CD4-positive, alpha-beta T cell treated with Interleukin-10 for 1 hour (primary cell): ENCODE measurements around the gene SERGEF.
"Not testable (repeated sequence)": the region's sequence is repeated elsewhere in the genome, so short reads cannot be mapped to it uniquely, and the experiment has no call there.

Experiments used
- DNase-seq: peaks from one replicate; pipeline ENCODE4 v3.0.0-alpha.2; 2020

Gene SERGEF

GRCh38 chr11:18000128-18000527, 12.7 kb downstream of the SERGEF start:
- not testable (repeated sequence) for DNase-seq

GRCh38 chr11:17992916-17993315, 19.9 kb downstream of the SERGEF start:
- DNase-seq, result no peak

DNA sequence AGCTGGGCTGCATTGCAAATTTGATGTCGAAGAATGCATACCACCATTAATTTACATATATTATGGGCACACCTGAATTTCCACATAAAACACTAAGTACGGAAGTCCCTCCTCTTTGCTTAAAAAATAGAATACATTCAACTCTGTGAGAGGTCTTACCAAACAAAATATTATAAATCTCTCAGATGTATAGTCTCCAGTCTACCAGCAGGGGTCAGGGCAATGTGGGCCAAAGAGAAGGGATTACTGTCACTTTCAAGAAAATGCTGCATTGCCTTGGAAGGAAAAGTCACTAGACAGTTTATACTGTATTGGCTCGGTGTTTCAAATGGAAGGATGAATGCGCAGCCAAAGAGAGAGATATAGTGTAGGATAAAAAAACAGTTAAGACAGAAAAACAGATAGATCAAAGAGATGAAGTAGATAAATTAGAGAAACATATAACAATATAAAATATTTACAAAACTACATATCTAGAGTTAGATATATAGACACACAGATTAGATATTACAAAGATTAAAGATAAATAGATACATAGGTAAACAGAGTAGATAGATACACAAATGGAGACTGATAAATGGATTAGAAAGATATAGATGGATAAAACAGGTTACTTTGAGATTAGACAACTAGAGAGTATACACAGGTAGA, 20.9 kb downstream of the SERGEF start:
- peak; percentile 63 for DNase-seq

DNA sequence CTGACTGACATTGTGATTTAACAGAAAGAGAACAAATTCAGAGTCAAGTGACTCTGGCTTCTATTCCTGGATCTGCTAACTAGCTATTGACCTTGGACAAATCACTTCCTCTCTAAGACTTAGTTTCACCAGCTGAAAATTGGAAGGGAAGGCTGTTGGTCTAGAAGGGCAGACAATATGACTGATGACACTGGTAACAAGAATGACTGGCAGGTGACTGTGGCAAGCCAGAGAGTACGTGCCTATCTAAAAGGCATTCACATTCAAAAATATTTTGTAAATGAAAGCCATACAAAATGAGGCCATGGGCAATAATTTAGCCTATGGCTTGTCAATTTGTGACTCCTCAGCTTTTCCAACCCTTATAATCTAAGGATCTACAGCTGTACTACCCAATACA, 23.5 kb downstream of the SERGEF start:
- DNase-seq, result no peak

DNA sequence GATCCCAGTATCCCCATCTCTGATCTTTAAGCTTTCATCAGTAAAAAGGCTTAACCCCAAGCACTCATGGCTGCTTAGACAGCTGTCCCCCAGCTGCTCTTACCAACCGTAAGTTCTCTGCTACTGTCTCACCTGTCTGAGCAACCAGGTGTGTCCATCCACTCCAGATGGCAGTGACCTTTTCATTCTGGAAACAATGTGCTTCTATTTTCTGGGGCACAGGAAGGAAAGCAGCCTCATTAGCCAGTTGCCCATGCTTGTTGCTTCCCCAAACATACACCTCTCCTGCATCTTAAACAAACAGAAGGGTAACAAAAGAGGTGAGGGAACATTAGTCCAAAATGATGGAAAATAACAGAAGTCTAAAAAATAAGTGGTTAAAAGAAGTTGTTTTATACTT, 24.4 kb downstream of the SERGEF start:
- no peak for DNase-seq

DNA sequence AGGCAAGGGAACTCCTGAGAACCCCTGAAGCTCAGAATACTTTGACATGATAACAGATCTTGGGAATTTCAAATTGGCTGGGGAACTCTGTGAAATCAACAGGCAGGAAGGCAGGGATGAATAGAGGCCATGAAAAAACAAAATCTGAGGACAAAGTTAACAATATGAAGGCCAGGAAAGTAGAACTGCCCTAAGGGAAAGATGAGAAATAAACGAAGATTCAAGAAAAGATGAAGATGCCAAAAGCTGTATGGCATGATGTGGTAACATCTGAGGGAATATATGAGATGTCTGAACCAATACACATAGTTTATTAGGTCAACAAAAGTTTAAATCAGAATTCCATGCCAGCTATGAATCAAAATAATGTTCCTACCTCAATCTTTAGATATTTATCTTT, 25.0 kb downstream of the SERGEF start:
- DNase-seq, result no peak

DNA sequence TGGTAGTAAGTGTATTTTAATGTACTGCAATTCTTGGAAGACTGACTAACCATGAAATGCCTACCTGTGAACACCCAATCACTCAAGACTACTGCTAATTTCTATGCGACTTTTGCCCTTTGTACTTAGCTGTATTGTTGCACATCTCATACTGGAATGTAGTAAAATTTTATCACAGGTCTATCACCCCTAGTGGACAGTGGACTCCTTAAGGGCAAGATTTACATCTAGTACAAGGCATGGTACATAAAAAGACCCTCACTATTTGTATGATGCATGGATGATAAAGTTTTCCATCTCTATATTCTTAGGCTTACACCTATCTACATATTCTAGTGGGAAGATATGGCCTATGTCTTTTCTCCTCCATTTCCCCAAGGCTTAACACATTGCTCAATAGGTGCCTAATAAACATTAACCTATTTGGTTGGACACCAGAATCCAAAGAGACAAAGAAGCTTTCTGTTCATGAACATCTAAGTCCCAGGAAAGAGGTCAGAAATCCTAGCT, 26.1 kb downstream of the SERGEF start:
- DNase-seq, result no peak

- DNase-seq, result no peak
Measured at GRCh38 chr11:17986007-17986710, 26.7 kb downstream of the SERGEF start.

GRCh38 chr11:17985517-17985916, 27.3 kb downstream of the SERGEF start:
- no peak for DNase-seq

DNA sequence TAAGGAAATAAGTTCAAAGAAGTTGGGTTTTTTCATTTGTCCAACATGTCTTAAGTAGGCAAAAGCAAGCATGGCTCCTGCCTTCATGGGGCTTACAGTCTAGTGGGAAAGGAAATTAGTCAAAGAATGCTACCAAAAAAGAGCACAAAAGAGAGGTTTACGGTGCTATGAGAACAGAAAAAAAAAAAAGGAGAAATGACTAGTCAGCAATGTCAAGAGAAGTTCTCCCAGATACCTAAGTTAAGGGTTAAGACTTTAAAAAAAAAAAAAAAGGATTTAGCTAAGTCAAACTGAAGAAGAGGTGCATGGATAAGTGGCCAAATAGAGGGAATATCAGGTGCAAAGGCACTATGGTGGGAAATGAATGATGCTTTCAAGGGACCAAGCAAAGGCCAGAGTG, 29.3 kb downstream of the SERGEF start:
- DNase-seq, result no peak

GRCh38 chr11:17979770-17980371, 33.0 kb downstream of the SERGEF start:
- DNase-seq, result peak; percentile 48

DNA sequence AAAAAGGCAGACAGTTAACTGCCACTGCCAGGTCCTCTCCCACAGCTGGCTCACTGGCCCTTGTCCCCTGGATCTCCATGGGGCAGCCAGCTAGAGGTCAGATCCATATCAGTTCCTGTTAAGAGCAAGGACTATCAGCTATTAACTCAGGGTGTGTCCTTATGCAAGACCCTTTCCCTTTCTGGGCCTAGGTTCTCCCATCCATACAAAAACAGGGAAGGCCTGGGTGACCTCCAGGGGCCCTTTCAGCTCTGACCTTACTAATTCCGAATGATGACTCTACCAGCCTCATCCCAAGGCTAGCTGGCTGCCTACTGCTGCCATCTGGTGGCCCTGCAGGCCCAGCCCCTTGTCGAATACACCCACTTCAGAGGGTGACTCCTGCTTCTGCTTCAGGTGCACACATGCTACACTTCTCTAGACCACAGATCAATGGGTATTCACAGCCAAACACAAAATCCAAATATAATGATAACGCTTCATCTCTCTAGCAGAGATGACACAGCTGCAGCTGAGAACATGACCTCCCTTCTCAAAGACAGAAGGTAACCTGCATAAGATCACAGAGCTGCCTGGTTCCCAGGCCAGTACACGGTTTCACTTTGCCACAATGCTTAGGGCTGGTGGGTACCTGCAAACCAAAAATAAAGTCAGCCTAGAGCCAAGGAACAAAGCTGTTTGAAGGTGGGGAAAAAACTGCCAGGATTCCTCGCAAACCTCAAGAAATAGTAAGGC, 34.1 kb downstream of the SERGEF start:
- DNase-seq, result no peak

DNA sequence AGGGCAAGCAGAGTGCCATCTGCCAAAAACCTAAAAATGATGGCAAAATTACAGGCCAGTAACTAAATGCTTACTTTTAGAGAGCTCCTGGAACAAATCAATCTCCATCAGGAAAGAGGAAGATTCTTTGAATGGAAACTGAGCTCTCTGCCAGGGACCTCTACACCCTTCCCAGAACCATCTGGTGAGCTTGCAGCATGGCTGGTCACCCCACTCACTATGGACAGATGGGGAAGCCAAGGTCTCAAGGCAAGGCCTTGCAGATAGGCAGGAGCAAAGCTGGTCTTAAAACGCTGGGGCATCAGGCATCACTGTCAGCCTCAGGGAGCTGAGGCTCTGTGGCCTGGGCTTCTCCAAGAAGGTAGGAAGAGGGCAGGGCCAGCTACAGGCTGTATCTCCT, 36.2 kb downstream of the SERGEF start:
- DNase-seq, result no peak

DNA sequence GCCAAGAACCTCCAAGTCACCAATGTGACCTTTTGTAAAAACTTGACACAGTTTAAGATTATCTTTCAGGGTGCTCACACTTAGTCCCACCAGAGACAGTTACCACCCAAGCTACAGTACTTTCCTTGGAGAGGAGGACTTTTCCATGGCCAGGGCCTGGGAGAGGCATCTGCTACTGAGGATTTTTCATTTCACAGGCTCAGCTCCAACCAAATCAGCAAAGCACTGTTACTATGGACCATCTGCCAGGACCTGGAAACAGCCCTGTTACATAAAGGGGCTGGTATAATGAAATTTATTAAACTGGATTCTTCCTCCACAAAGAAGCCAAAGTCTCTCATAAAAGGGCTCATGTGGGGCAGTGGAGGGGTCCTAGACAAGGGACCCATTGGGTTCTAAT, 38.6 kb downstream of the SERGEF start:
- no peak for DNase-seq

GRCh38 chr11:17972987-17973386, 39.9 kb downstream of the SERGEF start:
- DNase-seq, result no peak

- no peak for DNase-seq
Measured at GRCh38 chr11:17968206-17968605, 44.6 kb downstream of the SERGEF start.

- no peak for DNase-seq
Measured at GRCh38 chr11:17967661-17968060, 45.2 kb downstream of the SERGEF start.

- no peak for DNase-seq
Measured at GRCh38 chr11:17960091-17960490, 52.8 kb downstream of the SERGEF start.

GRCh38 chr11:17958446-17958845, 54.4 kb downstream of the SERGEF start:
- no peak for DNase-seq

GRCh38 chr11:17954395-17955252, 58.2 kb downstream of the SERGEF start:
- no peak for DNase-seq

- DNase-seq, result no peak
Measured at GRCh38 chr11:17952487-17952886, 60.4 kb downstream of the SERGEF start.

- DNase-seq, result no peak
Measured at GRCh38 chr11:17951685-17952388, 61.0 kb downstream of the SERGEF start.
